Thoracic aorta (tissue), 2 donors: ENCODE results near the gene NAALADL1. TPM values are rescaled to one million over a fixed set of nuclear protein-coding genes. Genes with fewer than 3 reads are reported as not detected.
A peak's percentile ranks its signal among the peaks of the same experiment; 100 is the strongest.

Experiments used
- ATAC-seq: fragments of 150-250 bp; one replicate; pipeline ENCODE4 v1.8.0; 2017; ENCODE audit warnings: low read depth; ENCODE audit not compliant: insufficient number of reproducible peaks, low FRiP score
- DNase-seq: peaks from one replicate; pipeline ENCODE4 v3.0.0-alpha.2; 2020; ENCODE audit warnings: low spot score
- H3K27ac ChIP-seq, 2 donors: fragments of 200-600 bp; sonication (generic); 1 replicate in 1 of 2; 2 replicates in 1 of 2; pipeline ENCODE4 v1.5.1; 2016; ENCODE audit warnings: mild to moderate bottlenecking in 2 of 2, moderate library complexity in 2 of 2
- H3K27me3 ChIP-seq: fragments of 200-600 bp; sonication (generic); replicated peaks from 2 replicates; pipeline ENCODE4 v1.6.0; 2016; ENCODE audit warnings: mild to moderate bottlenecking; ENCODE audit not compliant: insufficient read depth
- H3K36me3 ChIP-seq: fragments of 200-600 bp; sonication (generic); one replicate; pipeline ENCODE4 v1.5.1; 2016
- H3K4me1 ChIP-seq, 2 donors: fragments of 200-600 bp; sonication (generic); 1 replicate in 1 of 2; 2 replicates in 1 of 2; pipeline versions ENCODE4 v1.5.1 to v1.6.0; 2016; ENCODE audit warnings: low read depth in 2 of 2, mild to moderate bottlenecking in 1 of 2; ENCODE audit not compliant: control insufficient read depth in 1 of 2
- H3K4me3 ChIP-seq: fragments of 200-600 bp; sonication (generic); 2 replicates; pipeline ENCODE4 v1.5.1; 2016; ENCODE audit warnings: mild to moderate bottlenecking
- H3K9me3 ChIP-seq: fragments of 200-600 bp; sonication (generic); 2 replicates; pipeline ENCODE4 v1.5.1; 2016
- CTCF ChIP-seq: fragments of 200-600 bp; sonication (generic); IDR thresholded peaks from one replicate; pipeline ENCODE4 v1.5.1; 2019; ENCODE audit warnings: antibody characterized with exemption
- total RNA-seq, 2 donors: library from RNA; depleted of rRNA; stranded (reverse); fragments of >200 nt; gene quantifications; one replicate each; pipeline versions ENCODE4 v1.1.0 to v1.2.3, GENCODE V29; 2016

Gene NAALADL1
- total RNA-seq, 2 donors from 2014 or later, result 25.8 to 47.1 TPM

GRCh38 chr11:65043881-65044501, 14.4 kb downstream of the NAALADL1 start:
- H3K4me1 ChIP-seq, result peaks cover 8 to 31% of the 10 kb centered on the region in 2 donors
- H3K27ac ChIP-seq, result no peak overlapping the region
- no peaks in the 10 kb centered on the region for H3K27me3 ChIP-seq
- no peak for ATAC-seq
- H3K9me3 ChIP-seq, result no peaks in the 10 kb centered on the region
- H3K4me3 ChIP-seq, result no peak overlapping the region
- peaks cover 3% of the 10 kb centered on the region for H3K36me3 ChIP-seq
- no peak for TF ChIP-seq CTCF
- DNase-seq, result no peak

GRCh38 chr11:65042891-65043290, 15.5 kb downstream of the NAALADL1 start:
- H3K27ac ChIP-seq, result no peak overlapping the region
- no peak for TF ChIP-seq CTCF
- DNase-seq (no peak), ATAC-seq (no peak)
- H3K27me3 ChIP-seq, result no peaks in the 10 kb centered on the region
- no peaks in the 10 kb centered on the region for H3K9me3 ChIP-seq
- peaks cover 5 to 26% of the 10 kb centered on the region in 2 donors for H3K4me1 ChIP-seq
- peaks cover 12% of the 10 kb centered on the region for H3K36me3 ChIP-seq
- no peak overlapping the region for H3K4me3 ChIP-seq

GRCh38 chr11:65040847-65041622, 17.3 kb downstream of the NAALADL1 start, which contains the start of gene SAC3D1:
Gene SAC3D1, plus strand, starts transcription at chr11:65041210. Its CDS starts 83 bp downstream, at chr11:65041293.
- Histone ChIP-seq H3K27ac (peak within 1 kb of the TSS; percentile 87 to 88), H3K27me3 (no peaks in the 10 kb centered on the region), H3K36me3 (peaks cover 21% of the 10 kb centered on the region), H3K4me1 (peaks cover 5 to 16% of the 10 kb centered on the region in 2 donors), H3K4me3 (peak within 1 kb of the TSS; percentile 84), H3K9me3 (no peaks in the 10 kb centered on the region)
- no peak for TF ChIP-seq CTCF
- peak; percentile 67 for DNase-seq
- peak; percentile 69 for ATAC-seq

- peaks cover 26% of the 10 kb centered on the region for H3K36me3 ChIP-seq
- no peak for ATAC-seq
- TF ChIP-seq CTCF, result no peak
Measured at GRCh38 chr11:65040520-65040846, 17.9 kb downstream of the NAALADL1 start.

DNA sequence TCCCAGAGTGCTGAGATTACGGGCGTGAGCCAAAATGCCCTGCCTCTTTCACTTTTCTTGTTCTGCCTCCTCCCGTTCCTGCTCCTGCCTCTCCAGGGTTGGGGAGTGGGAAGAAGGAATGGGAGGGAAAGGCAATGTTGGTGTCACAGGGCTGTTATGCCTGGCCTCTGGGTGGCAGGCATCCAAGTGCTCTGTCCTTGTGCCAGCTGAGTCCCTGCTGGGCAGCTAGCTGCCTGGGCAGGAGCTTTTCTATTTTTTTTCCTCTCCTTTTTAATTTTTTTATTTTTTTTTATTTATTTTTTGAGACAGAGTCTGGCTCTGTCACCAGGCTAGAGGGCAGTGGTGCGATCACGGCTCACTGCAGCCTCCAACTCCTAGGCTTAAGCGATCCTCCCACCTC, 21.4 kb downstream of the NAALADL1 start:
- Histone ChIP-seq H3K4me3 (no peak overlapping the region), H3K9me3 (no peaks in the 10 kb centered on the region), H3K27me3 (no peaks in the 10 kb centered on the region), H3K27ac (peak overlapping the region in 1 of 2 donors; percentile 17), H3K36me3 (peaks cover 56% of the 10 kb centered on the region), H3K4me1 (peaks cover 3 to 5% of the 10 kb centered on the region in 2 donors)
- no peak for DNase-seq
- no peak for TF ChIP-seq CTCF
- no peak for ATAC-seq

More at GRCh38 chr11:65040520-65040846, 17.9 kb downstream of the NAALADL1 start:
- H3K27me3 ChIP-seq, result no peaks in the 10 kb centered on the region
- H3K4me3 ChIP-seq, result peak overlapping the region; percentile 84
- peak overlapping the region; percentile 87 to 88 for H3K27ac ChIP-seq
- no peaks in the 10 kb centered on the region for H3K9me3 ChIP-seq
- no peak for DNase-seq
- peaks cover 5 to 16% of the 10 kb centered on the region in 2 donors for H3K4me1 ChIP-seq
